Immature natural killer cell (primary cell): ENCODE data around the gene GABRP. TPM values are rescaled to one million over a fixed set of nuclear protein-coding genes. Genes with fewer than 3 reads are reported as not detected.
"Not testable (repeated sequence)": the region's sequence is repeated elsewhere in the genome, so short reads cannot be mapped to it uniquely, and the experiment has no call there.

ENCODE experiments used
- DNase-seq, 3 donors: peaks; one replicate each; pipeline ENCODE4 v3.0.0; 2022; ENCODE audit warnings: mixed read lengths in 1 of 3
- H3K27ac Mint-ChIP-seq, 6 donors: one replicate each; pipeline ENCODE4 v1.8.0; 2020; ENCODE audit warnings: mixed read lengths in 6 of 6, mild to moderate bottlenecking in 5 of 6, inconsistent platforms in 4 of 6, moderate library complexity in 3 of 6
- H3K27me3 Mint-ChIP-seq, 3 donors: one replicate each; pipeline ENCODE4 v1.8.0; 2020 to 2021; ENCODE audit warnings: low read depth in 3 of 3, mild to moderate bottlenecking in 3 of 3, mixed read lengths in 3 of 3, moderate library complexity in 3 of 3, inconsistent platforms in 1 of 3
- H3K36me3 Mint-ChIP-seq, 3 donors: one replicate each; pipeline ENCODE4 v1.8.0; 2020; ENCODE audit warnings: mixed read lengths in 3 of 3, inconsistent platforms in 2 of 3, mild to moderate bottlenecking in 2 of 3
- H3K4me1 Mint-ChIP-seq, 2 donors: one replicate each; pipeline ENCODE4 v1.8.0; 2020; ENCODE audit warnings: inconsistent platforms in 2 of 2, mild to moderate bottlenecking in 2 of 2, mixed read lengths in 2 of 2, moderate library complexity in 1 of 2
- H3K4me3 Mint-ChIP-seq, 5 donors: one replicate each; pipeline ENCODE4 v1.8.0; 2020; ENCODE audit warnings: mild to moderate bottlenecking in 5 of 5, mixed read lengths in 5 of 5, inconsistent platforms in 3 of 5, moderate library complexity in 3 of 5
- H3K9me3 Mint-ChIP-seq, 6 donors: one replicate each; pipeline ENCODE4 v1.8.0; 2020; ENCODE audit warnings: mild to moderate bottlenecking in 6 of 6, mixed read lengths in 6 of 6, inconsistent platforms in 4 of 6, moderate library complexity in 3 of 6
- polyA plus RNA-seq, 3 donors: library from polyadenylated mRNA; unstranded; fragments of 300-500 nt; fragmentation: Illumina TruSeq; gene quantifications; one replicate each; pipeline ENCODE4 v1.2.3, GENCODE V29; 2021

Gene GABRP
- polyA plus RNA-seq, 3 donors from 2014 or later: not detected

DNA sequence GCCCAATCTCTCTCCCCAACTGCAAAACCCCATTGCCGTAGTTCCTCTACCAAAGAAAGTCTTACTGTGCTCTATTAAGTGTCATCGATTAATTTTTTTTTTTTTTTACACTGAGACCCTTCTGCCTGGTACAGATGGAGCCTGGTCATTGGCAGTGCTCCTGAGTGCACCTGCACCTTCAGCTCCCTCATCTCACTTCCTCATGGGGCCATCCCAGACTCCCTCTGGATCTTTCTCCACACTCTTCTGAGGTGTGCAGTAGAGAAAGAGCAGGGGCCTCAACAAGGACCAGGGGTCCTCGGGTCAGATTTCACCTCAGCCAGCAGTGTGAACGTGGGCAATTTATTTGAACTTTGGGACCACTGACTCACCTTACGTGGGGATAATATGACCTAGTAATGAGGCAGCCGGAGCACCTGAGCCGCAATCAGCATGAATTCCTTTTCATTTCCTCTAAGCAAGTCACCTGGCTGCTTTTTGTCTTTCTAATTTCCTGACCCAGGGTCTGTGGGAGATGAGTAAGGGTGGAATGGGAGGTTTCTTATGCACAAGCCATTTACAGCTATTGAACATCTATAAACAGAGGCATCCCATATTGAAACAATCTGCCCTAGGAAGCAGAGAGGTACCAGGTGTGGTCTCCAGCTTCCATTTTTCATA, 22.3 kb upstream of the GABRP start:
- Mint-ChIP-seq H3K27ac (no peak overlapping the region), H3K4me3 (no peak overlapping the region), H3K27me3 (peaks cover 2 to 11% (median 5%) of the 10 kb centered on the region in 3 donors), H3K9me3 (peaks cover 0 to 2% (median 0%) of the 10 kb centered on the region in 6 donors), H3K36me3 (no peaks in the 10 kb centered on the region), H3K4me1 (no peaks in the 10 kb centered on the region)
- DNase-seq: no peak

DNA sequence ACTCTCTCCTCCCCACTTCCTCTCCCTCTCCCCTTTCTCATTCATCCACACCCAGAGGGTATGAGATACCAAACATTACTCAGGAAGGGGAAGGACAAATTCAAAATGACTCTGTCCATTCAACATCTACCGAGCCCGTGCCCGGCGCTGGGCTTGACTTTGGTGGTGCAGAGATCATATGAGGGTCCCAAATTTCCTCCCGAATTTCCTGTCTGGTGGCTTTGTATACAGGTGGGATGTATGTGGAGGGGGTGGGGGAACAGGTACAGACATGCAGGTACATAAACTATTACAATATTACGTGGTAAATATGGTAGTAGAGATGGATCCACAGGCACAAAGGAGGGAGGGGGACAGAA, 21.8 kb upstream of the GABRP start:
- Mint-ChIP-seq H3K27ac (no peak overlapping the region), H3K4me1 (no peaks in the 10 kb centered on the region), H3K27me3 (peaks cover 0 to 11% (median 5%) of the 10 kb centered on the region in 3 donors), H3K4me3 (no peak overlapping the region), H3K9me3 (peaks cover 0 to 2% (median 0%) of the 10 kb centered on the region in 6 donors), H3K36me3 (no peaks in the 10 kb centered on the region)
- DNase-seq: no peak

- not testable (repeated sequence) for H3K27ac Mint-ChIP-seq
Observed at GRCh38 chr5:170762298-170762697, 21.2 kb upstream of the GABRP start.

GRCh38 chr5:170765868-170766267, 17.7 kb upstream of the GABRP start:
- DNase-seq, H3K4me3 Mint-ChIP-seq, H3K27me3 Mint-ChIP-seq, H3K9me3 Mint-ChIP-seq, H3K36me3 Mint-ChIP-seq, H3K4me1 Mint-ChIP-seq, H3K27ac Mint-ChIP-seq: not testable (repeated sequence)

More at GRCh38 chr5:170762298-170762697, 21.2 kb upstream of the GABRP start:
- not testable (repeated sequence) for H3K4me1 Mint-ChIP-seq, H3K9me3 Mint-ChIP-seq, DNase-seq, H3K4me3 Mint-ChIP-seq, H3K36me3 Mint-ChIP-seq
- H3K27me3 Mint-ChIP-seq: peaks cover 0 to 11% (median 3%) of the 10 kb centered on the region in 3 donors

- H3K9me3 Mint-ChIP-seq: no peaks in the 10 kb centered on the region
- no peak overlapping the region for H3K27ac Mint-ChIP-seq
- DNase-seq: no peak
- H3K4me3 Mint-ChIP-seq: no peak overlapping the region
- peaks cover 0 to 2% (median 0%) of the 10 kb centered on the region in 3 donors for H3K27me3 Mint-ChIP-seq
- no peaks in the 10 kb centered on the region for H3K4me1 Mint-ChIP-seq
- H3K36me3 Mint-ChIP-seq: no peaks in the 10 kb centered on the region
Observed at GRCh38 chr5:170769246-170769645, 14.3 kb upstream of the GABRP start.

- Mint-ChIP-seq H3K36me3 (no peaks in the 10 kb centered on the region), H3K27me3 (peaks cover 0 to 2% (median 0%) of the 10 kb centered on the region in 3 donors), H3K4me3 (no peak overlapping the region), H3K9me3 (no peaks in the 10 kb centered on the region), H3K27ac (no peak overlapping the region), H3K4me1 (no peaks in the 10 kb centered on the region)
- no peak for DNase-seq
Observed at GRCh38 chr5:170769898-170770416, 13.6 kb upstream of the GABRP start.

- no peak for DNase-seq
- H3K4me1 Mint-ChIP-seq: no peaks in the 10 kb centered on the region
- H3K9me3 Mint-ChIP-seq: no peaks in the 10 kb centered on the region
- peaks cover 0 to 2% (median 0%) of the 10 kb centered on the region in 3 donors for H3K27me3 Mint-ChIP-seq
- no peak overlapping the region for H3K4me3 Mint-ChIP-seq
- H3K36me3 Mint-ChIP-seq: no peaks in the 10 kb centered on the region
- no peak overlapping the region for H3K27ac Mint-ChIP-seq
Observed at GRCh38 chr5:170771496-170771895, 12.0 kb upstream of the GABRP start.

DNA sequence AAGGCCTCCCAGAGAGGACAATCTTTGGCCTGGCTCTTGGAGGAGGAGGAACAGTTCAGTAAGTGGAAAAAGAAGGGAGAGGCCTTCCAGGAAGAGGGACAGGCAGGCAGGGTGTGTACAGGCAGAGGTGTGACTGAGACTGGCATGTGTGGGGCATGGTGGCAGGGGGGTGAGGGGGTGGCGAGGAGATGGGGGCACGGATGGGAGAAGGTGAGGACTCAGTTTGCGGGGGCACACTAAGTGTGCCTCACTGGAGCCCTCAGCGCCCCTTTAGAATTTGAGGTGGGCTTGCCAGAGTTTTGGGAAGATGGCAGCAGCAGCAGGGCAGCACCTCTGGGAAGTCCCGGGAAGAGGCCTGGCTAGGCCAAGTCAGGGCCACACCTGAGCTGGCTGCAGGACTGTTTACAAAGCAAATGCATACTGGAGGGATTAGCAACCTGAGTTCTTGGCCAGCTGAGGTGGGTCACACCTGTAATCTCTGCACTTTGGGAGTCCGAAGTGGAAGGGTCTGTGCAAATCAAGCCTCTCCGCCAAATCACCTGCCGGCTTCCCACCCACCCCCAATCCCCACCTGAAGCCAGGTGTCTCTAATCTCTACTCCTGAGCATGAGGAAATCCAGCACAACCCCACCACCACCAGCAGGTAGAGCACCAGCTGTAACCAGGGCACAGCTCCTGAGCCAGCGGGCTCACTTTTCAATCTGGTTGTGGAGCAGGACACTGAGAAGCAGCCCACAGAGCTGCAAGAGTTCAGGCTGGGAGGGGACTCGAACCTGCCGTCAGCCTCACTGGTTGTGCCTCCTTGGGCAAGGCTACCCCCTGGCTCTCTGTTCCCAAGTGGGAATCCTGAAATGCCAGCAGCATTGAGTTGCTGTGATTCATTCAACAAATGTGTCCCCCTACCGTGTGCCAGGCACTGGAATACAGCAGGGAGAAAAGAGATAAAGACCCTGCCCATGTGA, 10.2 kb upstream of the GABRP start:
- H3K27ac Mint-ChIP-seq: no peak overlapping the region
- no peaks in the 10 kb centered on the region for H3K36me3 Mint-ChIP-seq
- no peak for DNase-seq
- no peaks in the 10 kb centered on the region for H3K4me1 Mint-ChIP-seq
- no peak overlapping the region for H3K4me3 Mint-ChIP-seq
- no peaks in the 10 kb centered on the region for H3K9me3 Mint-ChIP-seq
- peaks cover 0 to 2% (median 0%) of the 10 kb centered on the region in 3 donors for H3K27me3 Mint-ChIP-seq

DNA sequence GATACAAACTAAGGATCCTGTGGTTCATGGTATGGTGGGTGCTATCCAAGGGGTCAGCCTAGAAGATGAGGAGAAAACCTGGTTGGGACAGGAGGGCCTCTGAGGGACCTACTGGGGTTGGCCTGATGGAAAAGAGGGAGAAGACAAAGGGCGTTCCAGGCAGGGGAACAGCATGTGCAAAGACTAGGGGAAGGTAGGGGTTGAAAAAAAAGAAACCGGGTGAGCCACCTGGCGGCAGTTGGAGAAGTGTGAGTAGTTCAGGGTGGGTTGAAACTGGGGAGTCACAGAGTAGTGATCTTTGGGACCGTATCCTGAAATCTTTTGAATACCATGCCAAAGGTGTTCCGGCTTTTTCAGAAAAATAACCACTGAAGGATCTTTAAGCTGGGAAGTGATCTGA, 8.7 kb upstream of the GABRP start:
- Mint-ChIP-seq H3K9me3 (no peaks in the 10 kb centered on the region), H3K36me3 (no peaks in the 10 kb centered on the region), H3K27ac (no peak overlapping the region), H3K4me3 (no peak overlapping the region), H3K4me1 (no peaks in the 10 kb centered on the region), H3K27me3 (peaks cover 0 to 2% (median 0%) of the 10 kb centered on the region in 3 donors)
- DNase-seq: no peak

GRCh38 chr5:170781946-170782345, 1.6 kb upstream of the GABRP start:
- Mint-ChIP-seq H3K27ac (no peak overlapping the region), H3K27me3 (peaks cover 2 to 4% (median 3%) of the 10 kb centered on the region in 3 donors), H3K36me3 (no peaks in the 10 kb centered on the region), H3K4me1 (no peaks in the 10 kb centered on the region), H3K9me3 (no peaks in the 10 kb centered on the region), H3K4me3 (no peak overlapping the region)
- no peak for DNase-seq

DNA sequence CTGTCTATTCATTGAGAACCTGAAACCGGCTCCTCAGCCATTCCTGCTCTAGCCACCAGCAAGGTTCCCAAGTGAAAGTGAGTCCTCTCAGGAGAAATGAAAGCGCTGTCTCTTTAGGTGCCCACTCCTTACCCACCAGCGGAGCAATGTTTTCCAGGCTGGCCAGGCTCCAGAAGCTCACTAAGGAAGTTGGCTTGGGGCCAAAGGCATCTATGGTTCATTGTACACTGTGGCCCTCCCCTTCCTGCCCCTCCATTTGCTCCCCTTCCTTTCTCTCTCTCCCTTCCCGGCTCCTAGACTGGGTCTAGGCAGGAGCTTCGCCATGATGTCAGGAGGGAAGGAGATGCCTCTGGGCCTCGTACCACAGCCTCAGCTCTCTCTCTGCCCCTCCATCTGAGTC, 1.1 kb upstream of the GABRP start:
- no peak for DNase-seq
- no peak overlapping the region for H3K27ac Mint-ChIP-seq
- H3K27me3 Mint-ChIP-seq: peaks cover 2 to 4% (median 3%) of the 10 kb centered on the region in 3 donors
- no peak overlapping the region for H3K4me3 Mint-ChIP-seq
- H3K4me1 Mint-ChIP-seq: no peaks in the 10 kb centered on the region
- H3K36me3 Mint-ChIP-seq: no peaks in the 10 kb centered on the region
- H3K9me3 Mint-ChIP-seq: no peaks in the 10 kb centered on the region

DNA sequence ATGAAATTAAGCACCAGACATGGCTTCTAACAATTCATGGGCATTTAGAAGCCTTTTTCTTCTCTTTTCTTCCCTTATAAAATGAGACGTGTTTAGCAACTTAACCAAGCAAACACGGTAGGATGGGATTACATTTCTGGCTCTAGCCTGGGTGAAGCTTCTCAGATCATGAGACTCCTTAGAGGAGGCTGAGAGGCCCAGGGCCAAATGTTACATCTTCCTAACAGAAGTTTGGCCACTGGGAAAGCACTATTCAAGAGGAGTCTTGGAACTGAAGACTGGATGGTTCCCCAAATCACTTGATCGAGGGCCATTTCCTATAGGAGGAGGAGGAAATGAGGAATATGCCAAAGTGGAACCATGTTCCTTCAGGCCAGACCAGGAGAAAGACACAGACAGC, 1.9 kb downstream of the GABRP start:
- H3K27me3 Mint-ChIP-seq: peaks cover 2 to 8% (median 3%) of the 10 kb centered on the region in 3 donors
- H3K4me3 Mint-ChIP-seq: no peak overlapping the region
- H3K9me3 Mint-ChIP-seq: no peaks in the 10 kb centered on the region
- H3K4me1 Mint-ChIP-seq: no peaks in the 10 kb centered on the region
- no peak overlapping the region for H3K27ac Mint-ChIP-seq
- no peak for DNase-seq
- H3K36me3 Mint-ChIP-seq: no peaks in the 10 kb centered on the region

- no peak overlapping the region for H3K27ac Mint-ChIP-seq
- H3K9me3 Mint-ChIP-seq: no peaks in the 10 kb centered on the region
- H3K4me3 Mint-ChIP-seq: no peak overlapping the region
- no peaks in the 10 kb centered on the region for H3K4me1 Mint-ChIP-seq
- H3K27me3 Mint-ChIP-seq: peaks cover 2 to 7% (median 3%) of the 10 kb centered on the region in 3 donors
- DNase-seq: no peak
- H3K36me3 Mint-ChIP-seq: no peaks in the 10 kb centered on the region
Observed at GRCh38 chr5:170787216-170787615, 3.7 kb downstream of the GABRP start.

DNA sequence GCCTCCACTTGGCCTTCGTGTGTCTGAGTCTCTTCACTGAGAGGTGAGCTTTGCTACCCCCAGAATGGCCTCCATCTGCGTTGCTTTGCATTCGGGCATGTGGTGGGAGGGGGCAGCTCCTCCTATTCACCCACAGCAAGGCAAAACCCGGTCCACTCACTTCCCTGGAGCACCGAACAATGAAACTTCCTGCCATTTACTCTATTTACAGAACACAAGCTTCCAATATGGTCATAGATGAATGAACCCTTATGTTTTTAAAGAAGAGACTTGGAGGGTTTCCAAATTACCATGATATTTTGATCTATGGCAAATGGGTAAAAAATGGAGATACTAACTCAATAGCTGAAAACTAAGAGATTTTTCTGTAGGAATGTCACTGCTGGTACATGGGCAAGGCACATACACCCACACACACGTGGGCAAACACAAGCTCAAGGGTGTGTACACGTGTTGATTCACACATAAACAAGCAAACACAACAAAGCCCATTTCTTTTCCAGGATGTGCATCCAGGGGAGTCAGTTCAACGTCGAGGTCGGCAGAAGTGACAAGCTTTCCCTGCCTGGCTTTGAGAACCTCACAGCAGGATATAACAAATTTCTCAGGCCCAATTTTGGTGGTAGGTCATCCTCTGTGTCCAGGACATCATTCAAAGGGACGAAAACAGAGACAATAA, 5.2 kb downstream of the GABRP start:
- DNase-seq: no peak
- Mint-ChIP-seq H3K4me1 (no peaks in the 10 kb centered on the region), H3K36me3 (no peaks in the 10 kb centered on the region), H3K9me3 (no peaks in the 10 kb centered on the region), H3K4me3 (no peak overlapping the region), H3K27me3 (peaks cover 2 to 7% (median 3%) of the 10 kb centered on the region in 3 donors), H3K27ac (no peak overlapping the region)
